ENCODE results near the gene FILIP1. TPM values are rescaled to one million over a fixed set of nuclear protein-coding genes. Genes with fewer than 3 reads are reported as not detected.

The FILIP1 gene
- polyA plus RNA-seq, 1 donor from 2014 or later = not detected

GRCh38 chr6:75504465-75505222 is 11.0 kb upstream of the FILIP1 start:
- no peaks in the 10 kb centered on the region for H3K36me3 Mint-ChIP-seq
- H3K4me1 Mint-ChIP-seq = peaks cover 0 to 4% (median 0%) of the 10 kb centered on the region in 3 donors
- no peak overlapping the region for H3K27ac Mint-ChIP-seq
- H3K4me3 Mint-ChIP-seq = no peak overlapping the region
- peaks cover 0 to 7% (median 5%) of the 10 kb centered on the region in 3 donors for H3K9me3 Mint-ChIP-seq
- peaks cover 6% of the 10 kb centered on the region for H3K27me3 Mint-ChIP-seq

- H3K27me3 Mint-ChIP-seq = peaks cover 6% of the 10 kb centered on the region
- peaks cover 0 to 7% (median 5%) of the 10 kb centered on the region in 3 donors for H3K9me3 Mint-ChIP-seq
- no peaks in the 10 kb centered on the region for H3K36me3 Mint-ChIP-seq
- H3K4me3 Mint-ChIP-seq = no peak overlapping the region
- H3K27ac Mint-ChIP-seq = no peak overlapping the region
- H3K4me1 Mint-ChIP-seq = peaks cover 0 to 4% (median 0%) of the 10 kb centered on the region in 3 donors
Observed at GRCh38 chr6:75503291-75503690, 9.7 kb upstream of the FILIP1 start.

DNA sequence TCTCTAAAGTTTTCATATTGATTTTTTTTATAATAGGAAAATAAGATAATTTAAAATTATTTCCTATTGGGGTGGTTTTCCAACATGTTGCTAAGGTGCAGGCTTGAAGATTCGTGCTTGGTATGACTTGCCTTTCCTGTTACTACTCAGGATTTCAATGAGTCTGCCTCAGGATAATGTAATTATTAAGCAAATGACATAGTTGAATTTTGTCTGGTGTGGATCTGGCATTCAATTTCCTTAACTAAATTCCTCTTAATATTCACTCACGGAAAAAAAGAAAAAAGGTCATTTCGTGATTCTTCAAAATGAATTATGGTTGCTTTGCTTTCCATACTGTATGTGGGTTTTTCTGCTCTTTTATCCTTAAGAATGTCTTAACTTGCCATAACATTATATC is 9.3 kb upstream of the FILIP1 start:
- Mint-ChIP-seq H3K36me3 (no peaks in the 10 kb centered on the region), H3K27me3 (peaks cover 6% of the 10 kb centered on the region), H3K9me3 (peaks cover 0 to 6% (median 3%) of the 10 kb centered on the region in 3 donors), H3K27ac (no peak overlapping the region), H3K4me1 (peaks cover 0 to 4% (median 0%) of the 10 kb centered on the region in 3 donors), H3K4me3 (no peak overlapping the region)

GRCh38 chr6:75501756-75502155 is 8.2 kb upstream of the FILIP1 start:
- H3K27me3 Mint-ChIP-seq = peaks cover 6% of the 10 kb centered on the region
- peaks cover 0 to 4% (median 0%) of the 10 kb centered on the region in 3 donors for H3K4me1 Mint-ChIP-seq
- H3K4me3 Mint-ChIP-seq = no peak overlapping the region
- no peak overlapping the region for H3K27ac Mint-ChIP-seq
- H3K9me3 Mint-ChIP-seq = peaks cover 0 to 3% (median 0%) of the 10 kb centered on the region in 3 donors
- no peaks in the 10 kb centered on the region for H3K36me3 Mint-ChIP-seq

- Mint-ChIP-seq H3K9me3 (no peaks in the 10 kb centered on the region), H3K4me3 (no peak overlapping the region), H3K27me3 (peaks cover 16% of the 10 kb centered on the region), H3K27ac (no peak overlapping the region), H3K36me3 (no peaks in the 10 kb centered on the region), H3K4me1 (peaks cover 4 to 6% (median 6%) of the 10 kb centered on the region in 3 donors)
Observed at GRCh38 chr6:75499640-75500039, 6.0 kb upstream of the FILIP1 start.

DNA sequence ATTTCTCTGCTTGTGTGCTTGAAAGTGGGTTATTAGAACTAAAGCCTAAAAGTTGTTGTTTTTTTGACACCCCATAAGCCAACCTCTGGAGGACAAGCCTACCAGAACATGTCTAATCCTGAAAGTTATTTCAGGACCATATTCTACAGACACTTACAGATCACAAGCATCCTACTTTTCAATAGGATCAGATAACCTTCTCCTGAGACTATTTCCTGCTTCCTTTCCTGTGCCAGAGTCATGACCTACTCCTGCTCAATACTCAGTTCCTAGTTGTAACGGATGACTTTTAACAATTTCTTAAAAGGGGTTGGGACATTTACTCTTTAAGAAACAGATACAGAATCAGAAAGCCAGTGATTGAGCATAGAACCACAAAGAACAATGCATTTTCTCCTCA is 5.3 kb upstream of the FILIP1 start:
- H3K36me3 Mint-ChIP-seq = no peaks in the 10 kb centered on the region
- no peaks in the 10 kb centered on the region for H3K9me3 Mint-ChIP-seq
- H3K4me3 Mint-ChIP-seq = no peak overlapping the region
- peaks cover 4 to 6% (median 6%) of the 10 kb centered on the region in 3 donors for H3K4me1 Mint-ChIP-seq
- H3K27ac Mint-ChIP-seq = no peak overlapping the region
- peaks cover 17% of the 10 kb centered on the region for H3K27me3 Mint-ChIP-seq

DNA sequence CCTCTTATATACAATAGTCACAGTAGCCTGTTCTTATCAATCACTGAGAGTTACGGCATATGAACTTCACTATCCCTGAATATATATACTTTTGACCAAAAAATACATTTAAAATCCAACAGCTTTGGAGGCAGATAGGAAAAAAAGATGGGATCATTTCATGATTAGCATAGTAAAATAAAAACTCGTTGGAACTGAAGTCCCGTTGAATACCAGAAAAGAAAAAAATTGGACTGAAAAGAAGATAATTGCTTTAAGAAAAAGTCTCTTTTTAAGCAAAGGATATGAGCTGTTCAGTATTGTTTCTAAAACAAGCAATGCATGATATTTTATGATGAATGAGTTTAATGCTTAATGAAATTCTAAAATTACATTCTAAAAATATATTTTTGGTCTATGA is 4.4 kb upstream of the FILIP1 start:
- Mint-ChIP-seq H3K36me3 (no peaks in the 10 kb centered on the region), H3K27me3 (peaks cover 17% of the 10 kb centered on the region), H3K4me1 (peaks cover 4 to 6% (median 6%) of the 10 kb centered on the region in 3 donors), H3K27ac (no peak overlapping the region), H3K4me3 (no peak overlapping the region), H3K9me3 (no peaks in the 10 kb centered on the region)

- Mint-ChIP-seq H3K4me3 (no peak overlapping the region), H3K4me1 (peaks cover 4 to 6% (median 6%) of the 10 kb centered on the region in 3 donors), H3K36me3 (no peaks in the 10 kb centered on the region), H3K27me3 (peaks cover 15% of the 10 kb centered on the region), H3K27ac (no peak overlapping the region), H3K9me3 (peaks cover 0 to 1% (median 0%) of the 10 kb centered on the region in 3 donors)
Observed at GRCh38 chr6:75495011-75495410, 1.4 kb upstream of the FILIP1 start.

GRCh38 chr6:75494290-75494689 is 690 bp upstream of the FILIP1 start:
- H3K27me3 Mint-ChIP-seq = peaks cover 15% of the 10 kb centered on the region
- peaks cover 4 to 6% (median 6%) of the 10 kb centered on the region in 3 donors for H3K4me1 Mint-ChIP-seq
- H3K4me3 Mint-ChIP-seq = no peak overlapping the region
- H3K9me3 Mint-ChIP-seq = peaks cover 0 to 1% (median 0%) of the 10 kb centered on the region in 3 donors
- H3K36me3 Mint-ChIP-seq = no peaks in the 10 kb centered on the region
- no peak overlapping the region for H3K27ac Mint-ChIP-seq

- Mint-ChIP-seq H3K9me3 (peaks cover 0 to 1% (median 0%) of the 10 kb centered on the region in 3 donors), H3K27ac (no peak overlapping the region), H3K4me1 (peaks cover 4 to 6% (median 6%) of the 10 kb centered on the region in 3 donors), H3K4me3 (no peak overlapping the region), H3K36me3 (no peaks in the 10 kb centered on the region), H3K27me3 (peaks cover 15% of the 10 kb centered on the region)
Observed at GRCh38 chr6:75492386-75493153, 1.0 kb downstream of the FILIP1 start.

- Mint-ChIP-seq H3K4me1 (peaks cover 4 to 6% (median 5%) of the 10 kb centered on the region in 3 donors), H3K4me3 (no peak overlapping the region), H3K36me3 (no peaks in the 10 kb centered on the region), H3K27ac (no peak overlapping the region), H3K27me3 (peaks cover 14% of the 10 kb centered on the region), H3K9me3 (peaks cover 0 to 1% (median 0%) of the 10 kb centered on the region in 3 donors)
Observed at GRCh38 chr6:75491291-75491690, 2.3 kb downstream of the FILIP1 start.

DNA sequence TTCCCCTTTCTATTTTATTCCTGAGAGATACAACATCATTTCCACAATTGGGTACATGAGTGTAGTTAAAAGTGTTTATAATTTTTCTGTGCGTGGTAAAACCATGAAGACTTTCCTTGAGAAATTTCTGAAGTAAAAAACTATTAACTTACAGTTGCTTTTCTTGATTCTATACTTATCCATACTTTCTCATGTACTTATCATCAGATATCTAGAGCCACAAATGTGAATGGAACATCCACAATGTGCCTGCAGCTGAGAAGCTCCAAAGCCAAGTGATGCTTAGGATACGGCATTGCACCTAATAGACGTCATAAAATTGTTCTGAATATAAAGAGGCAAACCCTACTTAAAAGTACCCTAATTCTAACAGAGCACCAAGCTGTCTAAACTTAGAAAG is 2.9 kb downstream of the FILIP1 start:
- peaks cover 0 to 2% (median 1%) of the 10 kb centered on the region in 3 donors for H3K4me1 Mint-ChIP-seq
- H3K36me3 Mint-ChIP-seq = no peaks in the 10 kb centered on the region
- H3K9me3 Mint-ChIP-seq = peaks cover 0 to 1% (median 0%) of the 10 kb centered on the region in 3 donors
- H3K27me3 Mint-ChIP-seq = peaks cover 10% of the 10 kb centered on the region
- no peak overlapping the region for H3K4me3 Mint-ChIP-seq
- no peak overlapping the region for H3K27ac Mint-ChIP-seq

DNA sequence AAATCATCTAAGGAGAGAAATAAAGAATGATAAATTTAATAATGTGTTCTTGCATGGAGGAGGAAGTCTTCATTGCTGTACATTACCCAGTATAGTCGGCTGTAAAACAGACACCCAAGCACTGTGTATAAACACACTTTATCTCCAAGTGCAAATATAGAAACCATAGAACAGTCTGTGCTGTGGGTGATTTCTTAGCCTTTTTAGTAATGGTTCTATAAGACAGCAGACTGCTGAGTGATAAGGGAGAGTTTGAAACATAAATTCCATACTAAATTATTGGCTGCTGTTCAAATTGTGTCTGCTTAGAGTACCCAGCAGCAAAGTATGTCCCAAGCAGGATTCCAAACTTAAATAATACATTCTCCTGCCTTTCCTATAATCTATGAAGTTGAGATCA is 4.6 kb downstream of the FILIP1 start:
- Mint-ChIP-seq H3K4me1 (no peaks in the 10 kb centered on the region), H3K4me3 (no peak overlapping the region), H3K9me3 (peaks cover 0 to 1% (median 0%) of the 10 kb centered on the region in 3 donors), H3K27me3 (no peaks in the 10 kb centered on the region), H3K36me3 (no peaks in the 10 kb centered on the region), H3K27ac (no peak overlapping the region)

GRCh38 chr6:75488033-75488432 is 5.6 kb downstream of the FILIP1 start:
- H3K9me3 Mint-ChIP-seq = peaks cover 0 to 1% (median 0%) of the 10 kb centered on the region in 3 donors
- H3K4me3 Mint-ChIP-seq = no peak overlapping the region
- no peak overlapping the region for H3K27ac Mint-ChIP-seq
- no peaks in the 10 kb centered on the region for H3K4me1 Mint-ChIP-seq
- no peaks in the 10 kb centered on the region for H3K27me3 Mint-ChIP-seq
- no peaks in the 10 kb centered on the region for H3K36me3 Mint-ChIP-seq

DNA sequence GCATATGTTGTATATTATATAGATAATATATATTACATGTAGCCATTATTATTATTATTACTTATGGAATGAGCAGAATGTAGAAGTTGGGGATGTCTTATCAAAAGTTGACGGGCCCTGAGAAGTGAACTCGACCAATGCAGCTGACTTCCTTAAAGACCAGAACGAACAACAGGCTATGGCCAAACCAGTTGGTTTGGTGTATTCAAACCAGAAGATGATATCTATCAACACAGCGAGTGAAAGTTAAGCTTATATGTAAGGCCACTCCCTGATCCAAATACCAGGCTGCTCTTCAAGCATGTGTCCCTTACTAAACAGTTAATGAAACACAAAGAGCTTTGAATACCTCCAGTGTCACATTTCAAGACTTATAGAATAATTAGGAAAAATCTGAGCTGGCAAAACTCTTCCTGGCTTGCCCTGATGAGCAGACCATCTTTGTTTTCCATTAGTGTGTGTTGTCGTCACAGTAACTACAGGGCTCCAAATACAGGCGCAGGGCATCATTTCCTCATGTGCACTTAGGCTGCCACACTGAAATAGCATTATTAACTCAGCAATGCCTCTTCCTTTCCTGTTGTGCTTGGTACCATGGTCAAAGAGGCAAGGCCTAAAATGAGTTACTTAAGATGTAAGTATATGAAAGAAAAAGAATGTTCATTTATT is 6.6 kb downstream of the FILIP1 start:
- no peak overlapping the region for H3K4me3 Mint-ChIP-seq
- no peaks in the 10 kb centered on the region for H3K27me3 Mint-ChIP-seq
- H3K36me3 Mint-ChIP-seq = no peaks in the 10 kb centered on the region
- H3K27ac Mint-ChIP-seq = no peak overlapping the region
- H3K4me1 Mint-ChIP-seq = no peaks in the 10 kb centered on the region
- peaks cover 0 to 1% (median 0%) of the 10 kb centered on the region in 3 donors for H3K9me3 Mint-ChIP-seq
